HG03521 (cell line): ENCODE data around the gene ICAM5.

ENCODE experiments used
- ATAC-seq: cut with Tn5 transposase; IDR thresholded peaks from one replicate; pipeline ENCODE4 v1.9.1; 2021; ENCODE audit warnings: mild to moderate bottlenecking, moderate library complexity; ENCODE audit not compliant: unreplicated experiment

ICAM5 gene

DNA sequence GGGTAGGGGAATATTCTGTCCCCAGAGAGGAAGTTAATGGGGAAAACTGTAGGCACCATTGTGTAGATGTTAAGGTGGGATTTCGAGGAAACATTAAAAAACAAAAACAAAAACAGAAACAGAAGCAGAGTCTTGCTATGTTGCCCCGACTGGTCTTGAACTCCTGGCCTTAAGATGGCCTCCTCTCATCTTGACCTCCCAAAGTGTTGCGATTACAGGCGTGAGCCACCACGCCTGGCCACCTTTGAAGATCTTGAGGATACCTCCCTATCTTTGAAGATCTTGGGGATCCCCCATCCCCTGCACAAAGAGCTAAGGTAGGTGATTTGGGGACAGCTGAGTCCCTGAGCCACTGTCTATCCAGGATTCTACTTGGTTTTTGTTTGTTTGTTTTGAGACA, 50.2 kb downstream of the ICAM5 start:
- ATAC-seq = no peak

DNA sequence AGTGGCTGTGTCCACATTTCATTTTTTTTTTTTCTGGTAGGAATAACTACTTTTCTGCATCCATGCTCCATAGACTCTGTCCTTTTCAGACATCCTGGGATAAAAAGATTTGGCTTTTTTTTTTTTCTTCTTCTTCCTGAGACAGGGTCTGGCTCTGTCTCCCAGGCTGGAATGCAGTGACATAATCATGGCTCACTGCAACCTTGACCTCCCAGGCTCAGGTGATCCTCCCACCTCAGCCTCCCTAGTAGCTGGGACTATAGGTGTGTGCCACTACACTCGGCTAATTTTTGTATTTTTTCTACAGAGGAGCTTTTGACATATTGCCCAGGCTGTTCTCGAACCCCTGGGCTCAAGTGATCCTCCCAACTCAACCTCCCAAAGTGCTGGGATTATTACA, 53.7 kb downstream of the ICAM5 start:
- ATAC-seq = no peak

DNA sequence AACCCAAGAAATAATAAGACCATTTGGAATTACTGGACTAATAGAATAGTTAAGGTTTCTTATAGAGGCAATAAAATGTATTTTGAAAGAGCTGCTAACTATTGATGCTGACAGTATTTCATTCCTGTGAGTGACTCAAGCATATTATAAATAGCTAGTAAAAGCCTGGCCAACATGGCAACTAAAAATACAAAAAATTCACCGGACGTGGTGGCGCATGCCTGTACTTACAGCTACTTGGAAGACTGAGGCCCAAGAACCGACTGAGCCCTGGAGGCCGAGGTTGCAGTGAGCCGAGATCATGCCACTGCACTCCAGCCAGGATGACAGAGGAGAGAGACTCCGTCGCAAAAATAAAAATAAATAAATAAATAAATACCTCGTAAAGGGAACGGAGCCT, 55.0 kb downstream of the ICAM5 start:
- ATAC-seq = no peak
